Measurements from ENCODE around the gene C1QL1. TPM values are rescaled to one million over a fixed set of nuclear protein-coding genes. Genes with fewer than 3 reads are reported as not detected.

C1QL1 gene
- total and polyA plus RNA-seq, 12 donors: 0.37 to 25.6 (median 1.6) TPM

- Histone ChIP-seq H3K36me3 (no peaks in the 10 kb centered on the region), H3K27ac (peak overlapping the region in 8 of 10 donors; percentile 19 to 64 (median 40)), H3K4me3 (no peak overlapping the region), H3K27me3 (peaks cover 0 to 12% (median 0%) of the 10 kb centered on the region in 7 donors), H3K4me1 (peaks cover 4 to 48% (median 25%) of the 10 kb centered on the region in 9 donors), H3K9me3 (no peaks in the 10 kb centered on the region)
- ATAC-seq: peak in 3 of 8 donors; percentile 10 to 33 (median 22)
- no peak for TF ChIP-seq CTCF (IDR thresholded peaks at IDR 0.05)
- WGBS, 2 donors: 42 to 57% methylated on average over 7 of the region's 7 CpGs
- peak in 1 of 2 donors; percentile 9 for DNase-seq
- intact Hi-C loops (cut with DNase I): loop anchor here (1.0 to 10.0 kb wide), 15 partner anchors 47 to 274 kb away; partner anchors contain the start of genes PLCD3 (in 3 of the 10) and C1QL1 (in 2 of the 10)
These were observed 47.5 kb downstream of the C1QL1 start for GRCh38 chr17:44920565-44920940.

DNA sequence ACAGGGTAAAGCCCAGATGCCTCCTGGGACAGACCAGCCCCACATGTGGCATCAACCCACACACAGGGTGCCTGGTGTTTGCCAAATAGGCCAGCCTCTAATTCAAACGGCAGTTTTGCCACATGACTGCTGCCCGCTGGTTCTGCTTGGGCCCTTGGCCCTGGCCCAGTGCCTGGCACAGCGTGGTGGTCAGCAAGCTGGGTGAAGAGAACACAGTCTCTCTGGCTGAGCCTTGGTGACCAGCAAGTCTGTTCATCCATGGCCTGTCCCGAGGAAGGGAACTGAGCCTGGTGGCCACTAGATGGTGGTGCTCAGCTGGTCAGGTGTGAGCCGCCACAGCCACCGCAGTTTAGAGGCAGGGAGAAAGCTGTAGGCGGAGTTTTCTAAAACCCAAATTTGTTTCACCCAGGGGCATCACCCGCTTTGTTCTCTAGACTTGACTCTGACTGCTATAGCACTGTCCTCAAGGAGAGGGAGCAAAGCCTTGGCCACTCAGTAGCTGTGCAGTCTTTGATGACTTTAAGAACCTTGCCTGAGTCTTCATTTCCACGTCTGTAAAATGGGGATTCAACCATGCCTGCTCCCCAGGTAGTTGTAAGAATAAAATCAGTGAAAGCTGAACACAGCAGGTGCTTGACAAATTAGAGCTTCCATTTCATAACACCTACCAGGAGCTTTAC lies 48.1 kb downstream of the C1QL1 start:
- peak; percentile 71 to 91 (median 84) for ATAC-seq
- Histone ChIP-seq H3K9me3 (no peaks in the 10 kb centered on the region), H3K36me3 (no peaks in the 10 kb centered on the region), H3K4me1 (peaks cover 4 to 48% (median 28%) of the 10 kb centered on the region in 9 donors), H3K27me3 (peaks cover 0 to 15% (median 0%) of the 10 kb centered on the region in 7 donors), H3K27ac (peak overlapping the region in 7 of 10 donors; percentile 32 to 64 (median 44)), H3K4me3 (no peak overlapping the region)
- 9 to 11% methylated on average over 9 of the region's 9 CpGs for WGBS, 2 donors
- peak; percentile 78 to 80 for DNase-seq
- intact Hi-C loops (cut with DNase I): loop anchor here (1.0 to 10.0 kb wide), 15 partner anchors 47 to 275 kb away; partner anchors contain the start of genes PLCD3 (in 3 of the 10) and C1QL1 (in 2 of the 10)
- TF ChIP-seq CTCF (IDR thresholded peaks at IDR 0.05): peak; percentile 70 to 94 (median 84)

DNA sequence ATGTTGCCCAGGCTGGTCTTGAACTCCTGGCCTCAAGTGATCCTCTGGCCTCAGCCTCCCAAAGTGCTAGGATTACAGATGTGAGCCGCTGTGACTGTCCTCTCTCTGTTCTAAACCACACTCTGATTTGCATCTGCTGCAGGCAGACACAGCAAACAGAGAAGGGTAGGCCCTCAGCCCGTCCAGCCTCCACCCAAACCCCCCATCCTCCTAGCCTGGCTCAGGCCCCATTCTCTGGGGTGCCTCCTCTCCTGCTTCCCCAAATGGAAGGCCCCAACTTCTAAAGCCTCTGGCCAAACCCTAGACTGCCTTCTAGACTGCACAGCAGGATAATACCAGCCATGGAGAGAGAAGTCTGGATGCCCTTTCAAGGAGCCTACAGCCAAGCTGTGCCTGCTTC lies 48.7 kb downstream of the C1QL1 start:
- intact Hi-C loops (cut with DNase I): loop anchor here in 5 of 10 donors (5.0 to 10.0 kb wide), 2 partner anchors 175 to 178 kb away; no protein-coding TSS in a partner anchor
- Histone ChIP-seq H3K4me1 (peaks cover 4 to 48% (median 28%) of the 10 kb centered on the region in 9 donors), H3K36me3 (no peaks in the 10 kb centered on the region), H3K9me3 (no peaks in the 10 kb centered on the region), H3K4me3 (no peak overlapping the region), H3K27ac (peak overlapping the region in 1 of 10 donors; percentile 4), H3K27me3 (peaks cover 0 to 21% (median 0%) of the 10 kb centered on the region in 7 donors)
- DNase-seq: no peak
- TF ChIP-seq CTCF (IDR thresholded peaks at IDR 0.05): no peak
- ATAC-seq: no peak
- WGBS, 2 donors: 35 to 76% methylated on average over 2 of the region's 2 CpGs

DNA sequence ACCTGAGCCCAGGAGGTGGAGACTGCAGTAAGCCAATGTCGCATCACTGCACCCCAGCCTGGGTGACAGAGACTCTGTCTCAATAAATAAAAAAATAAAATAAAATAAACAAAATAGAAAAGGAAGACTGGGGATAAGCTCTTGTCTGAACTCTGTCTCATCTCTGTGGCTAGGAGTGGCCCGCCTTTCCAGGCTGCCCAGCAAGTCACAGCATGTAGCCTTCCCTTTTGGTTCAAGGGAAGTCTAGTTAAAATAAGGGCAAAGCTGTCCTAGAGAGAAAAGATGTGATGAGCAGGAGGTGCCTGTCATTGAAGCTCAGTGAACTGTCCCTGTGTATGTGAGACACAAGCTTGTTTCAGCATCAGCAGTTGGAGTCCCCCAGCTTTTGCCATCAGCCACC lies 50.1 kb downstream of the C1QL1 start:
- H3K27me3 ChIP-seq: peaks cover 0 to 34% (median 0%) of the 10 kb centered on the region in 7 donors
- H3K36me3 ChIP-seq: no peaks in the 10 kb centered on the region
- peak overlapping the region in 1 of 10 donors; percentile 64 for H3K27ac ChIP-seq
- WGBS, 2 donors: 93 to 95% methylated on average over 2 of the region's 2 CpGs
- no peak for ATAC-seq
- intact Hi-C loops (cut with DNase I): loop anchor here in 5 of 10 donors (5.0 to 10.0 kb wide), 2 partner anchors 177 to 179 kb away; no protein-coding TSS in a partner anchor
- H3K9me3 ChIP-seq: no peaks in the 10 kb centered on the region
- H3K4me3 ChIP-seq: no peak overlapping the region
- peaks cover 4 to 48% (median 28%) of the 10 kb centered on the region in 9 donors for H3K4me1 ChIP-seq
- no peak for DNase-seq
- TF ChIP-seq CTCF (IDR thresholded peaks at IDR 0.05): no peak
